Hepatocyte (in vitro differentiated cells): Measurements from ENCODE around the gene INPP5F. TPM values are rescaled to one million over a fixed set of nuclear protein-coding genes. Genes with fewer than 3 reads are reported as not detected.
"Not testable (repeated sequence)": the region's sequence is repeated elsewhere in the genome, so short reads cannot be mapped to it uniquely, and the experiment has no call there.

Experiments
- DNase-seq: peaks from one replicate; pipeline ENCODE4 v3.0.0-alpha.2; 2016; ENCODE audit warnings: low spot score
- H2AFZ ChIP-seq: fragments of 200-600 bp; sonication (generic); 2 replicates; pipeline ENCODE4 v1.6.0; 2016; ENCODE audit warnings: antibody characterized with exemption, mild to moderate bottlenecking
- H3K27ac ChIP-seq: fragments of 200-600 bp; sonication (generic); 2 replicates; pipeline ENCODE4 v1.5.1; 2016; ENCODE audit warnings: mild to moderate bottlenecking
- H3K27me3 ChIP-seq: fragments of 200-600 bp; sonication (generic); 2 replicates; pipeline ENCODE4 v1.6.1; 2016
- H3K36me3 ChIP-seq: fragments of 200-600 bp; sonication (generic); replicated peaks from 2 replicates; pipeline ENCODE4 v1.5.1; 2016; ENCODE audit warnings: low read depth; ENCODE audit not compliant: insufficient read depth
- H3K4me1 ChIP-seq: fragments of 200-600 bp; sonication (generic); 2 replicates; pipeline ENCODE4 v1.5.1; 2016; ENCODE audit warnings: mild to moderate bottlenecking, moderate library complexity; ENCODE audit not compliant: insufficient read depth
- H3K4me2 ChIP-seq: fragments of 200-600 bp; sonication (generic); 2 replicates; pipeline ENCODE4 v1.6.0; 2016
- H3K4me3 ChIP-seq: fragments of 200-600 bp; sonication (generic); 2 replicates; pipeline ENCODE4 v1.5.1; 2016; ENCODE audit warnings: mild to moderate bottlenecking
- H3K79me2 ChIP-seq: fragments of 200-600 bp; sonication (generic); 2 replicates; pipeline ENCODE4 v1.6.0; 2017; ENCODE audit warnings: mild to moderate bottlenecking
- H3K9me2 ChIP-seq: fragments of 200-600 bp; sonication (generic); replicated peaks from 2 replicates; pipeline ENCODE4 v1.6.0; 2017; ENCODE audit warnings: mild to moderate bottlenecking; ENCODE audit not compliant: insufficient read depth
- H3K9me3 ChIP-seq: fragments of 200-600 bp; sonication (generic); 2 replicates; pipeline ENCODE4 v1.5.1; 2016; ENCODE audit warnings: low read depth, mild to moderate bottlenecking
- H4K20me1 ChIP-seq: fragments of 200-600 bp; sonication (generic); 2 replicates; pipeline ENCODE4 v1.6.0; 2016; ENCODE audit warnings: mild to moderate bottlenecking; ENCODE audit not compliant: insufficient read depth, poor library complexity, severe bottlenecking
- CTCF ChIP-seq: fragments of 200-600 bp; sonication (generic); IDR thresholded peaks from 2 replicates; pipeline ENCODE4 v1.5.1; 2016; ENCODE audit warnings: antibody characterized with exemption, mild to moderate bottlenecking; ENCODE audit not compliant: poor library complexity
- EZH2 ChIP-seq: fragments of 200-600 bp; sonication (generic); IDR thresholded peaks from 2 replicates; pipeline ENCODE4 v1.6.1; 2016; ENCODE audit warnings: antibody characterized with exemption, mild to moderate bottlenecking, borderline replicate concordance
- EZH2phosphoT487 ChIP-seq: fragments of 200-600 bp; sonication (generic); IDR thresholded peaks from one replicate; pipeline ENCODE4 v1.6.1; 2018; ENCODE audit warnings: antibody characterized with exemption, mild to moderate bottlenecking, low read depth, moderate library complexity; ENCODE audit not compliant: unreplicated experiment, severe bottlenecking
- WGBS: methylation state at CpG from one replicate; pipeline ENCODE4 v1.1.6; 2016; ENCODE audit warnings: low lambda C conversion rate; ENCODE audit errors: missing lambda C conversion rate; 5-methylcytosine and 5-hydroxymethylcytosine counted together
- polyA plus RNA-seq: library from polyadenylated mRNA; unstranded; fragments of >200 nt; fragmentation: Nextera tagmentation; extraction: Ambion mirVana; gene quantifications from 2 replicates; pipeline ENCODE4 v1.2.1, GENCODE V29; 2016
- total RNA-seq: library from RNA; depleted of rRNA; stranded (reverse); fragments of >200 nt; gene quantifications from 2 replicates; pipeline ENCODE4 v1.2.3, GENCODE V29; 2014

INPP5F gene
- total and polyA plus RNA-seq, 2 experiments from 2014 or later, result 9.9 to 44.4 TPM

GRCh38 chr10:119786117-119786769 is 60.4 kb downstream of the INPP5F start:
- no peaks in the 10 kb centered on the region for H3K9me2 ChIP-seq
- peak; percentile 64 for DNase-seq
- 22% methylated on average over 5 of the region's 5 CpGs for WGBS
- H3K4me3 ChIP-seq, result no peak overlapping the region
- no peak for TF ChIP-seq EZH2phosphoT487
- no peak for TF ChIP-seq CTCF
- no peak for TF ChIP-seq EZH2
- H3K79me2 ChIP-seq, result no peaks in the 10 kb centered on the region
- H3K4me2 ChIP-seq, result peak overlapping the region; percentile 6
- H3K4me1 ChIP-seq, result peaks cover 15% of the 10 kb centered on the region
- H3K27me3 ChIP-seq, result no peaks in the 10 kb centered on the region
- no peaks in the 10 kb centered on the region for H3K36me3 ChIP-seq
- H4K20me1 ChIP-seq, result no peaks in the 10 kb centered on the region
- peak overlapping the region; percentile 11 for H3K27ac ChIP-seq
- H3K9me3 ChIP-seq, result no peaks in the 10 kb centered on the region
- no peak overlapping the region for H2AFZ ChIP-seq

GRCh38 chr10:119795101-119795500 is 69.3 kb downstream of the INPP5F start:
- not testable (repeated sequence) for H3K4me3 ChIP-seq, DNase-seq, H4K20me1 ChIP-seq, H3K27ac ChIP-seq, H2AFZ ChIP-seq, H3K4me1 ChIP-seq, H3K36me3 ChIP-seq, H3K9me3 ChIP-seq, H3K9me2 ChIP-seq, H3K4me2 ChIP-seq, H3K79me2 ChIP-seq, H3K27me3 ChIP-seq
- WGBS, result no CpG with 5 or more reads among the region's 32 CpGs

- H2AFZ ChIP-seq, result no peak overlapping the region
- H3K79me2 ChIP-seq, result no peaks in the 10 kb centered on the region
These were observed 70.2 kb downstream of the INPP5F start for GRCh38 chr10:119796039-119796438.

GRCh38 chr10:119801176-119801575 is 75.3 kb downstream of the INPP5F start:
- Histone ChIP-seq H3K4me2 (no peak overlapping the region), H4K20me1 (no peaks in the 10 kb centered on the region), H3K36me3 (no peaks in the 10 kb centered on the region), H3K4me3 (no peak overlapping the region), H3K27ac (no peak overlapping the region), H2AFZ (no peak overlapping the region), H3K9me3 (no peaks in the 10 kb centered on the region), H3K79me2 (no peaks in the 10 kb centered on the region), H3K27me3 (no peaks in the 10 kb centered on the region), H3K4me1 (no peaks in the 10 kb centered on the region), H3K9me2 (no peaks in the 10 kb centered on the region)
- WGBS, result 96% methylated on average over 2 of the region's 2 CpGs
- no peak for DNase-seq
- no peak for TF ChIP-seq EZH2
- no peak for TF ChIP-seq CTCF
- no peak for TF ChIP-seq EZH2phosphoT487

More at GRCh38 chr10:119796039-119796438, 70.2 kb downstream of the INPP5F start:
- Histone ChIP-seq H3K4me3 (no peak overlapping the region), H4K20me1 (no peaks in the 10 kb centered on the region), H3K27me3 (no peaks in the 10 kb centered on the region), H3K9me3 (no peaks in the 10 kb centered on the region), H3K4me2 (no peak overlapping the region), H3K9me2 (no peaks in the 10 kb centered on the region), H3K4me1 (no peaks in the 10 kb centered on the region), H3K36me3 (no peaks in the 10 kb centered on the region), H3K27ac (no peak overlapping the region)
- 94% methylated on average over 4 of the region's 6 CpGs for WGBS
- TF ChIP-seq CTCF, result no peak
- no peak for TF ChIP-seq EZH2phosphoT487
- TF ChIP-seq EZH2, result no peak
- no peak for DNase-seq
